ENCODE data around the gene PACSIN1. TPM values are rescaled to one million over a fixed set of nuclear protein-coding genes. Genes with fewer than 3 reads are reported as not detected.

Gene PACSIN1
- total RNA-seq, 1 donor from 2014 or later = 4.4 TPM

- no peak for DNase-seq (ENCODE audit: low read depth)
Measured at GRCh38 chr6:34578445-34579262, 112.8 kb downstream of the PACSIN1 start.

- no peak for DNase-seq (ENCODE audit: low read depth)
Measured at GRCh38 chr6:34580707-34581560, 115.1 kb downstream of the PACSIN1 start.

- no peak for DNase-seq (ENCODE audit: low read depth)
Measured at GRCh38 chr6:34581561-34581920, 115.7 kb downstream of the PACSIN1 start.

GRCh38 chr6:34583461-34583860, 117.6 kb downstream of the PACSIN1 start:
- no peak for DNase-seq (ENCODE audit: low read depth)

- DNase-seq (ENCODE audit: low read depth) = no peak
Measured at GRCh38 chr6:34583861-34584604, 118.2 kb downstream of the PACSIN1 start.

GRCh38 chr6:34584694-34585093, 118.8 kb downstream of the PACSIN1 start:
- DNase-seq (ENCODE audit: low read depth) = no peak

Other genes with a start within 250 kb of the PACSIN1 start
- gene HMGA1, start 229.2 kb upstream of the PACSIN1 start, total RNA-seq = 30.4 and 37.5 TPM in 2 replicates
- gene SMIM29, start 217.1 kb upstream of the PACSIN1 start, total RNA-seq = 21.6 and 25.5 TPM in 2 replicates
- 39.6 and 45.9 TPM in 2 replicates for gene NUDT3, start 73.4 kb upstream of the PACSIN1 start, total RNA-seq
- gene RPS10, start 40.0 kb upstream of the PACSIN1 start, total RNA-seq = 1,443 and 1,569 TPM in 2 replicates
- not detected in 2 replicates for gene SPDEF, start 90.3 kb downstream of the PACSIN1 start, total RNA-seq
- gene ILRUN, start 230.7 kb downstream of the PACSIN1 start, total RNA-seq = 39.0 and 46.7 TPM in 2 replicates